Ishikawa (cell line): Measurements from ENCODE around the gene KRTCAP2.

Experiments used
- CEBPB ChIP-seq: IDR thresholded peaks from 2 replicates; pipeline ENCODE4 v1.6.1; 2012
- CREB1 ChIP-seq: IDR thresholded peaks from 2 replicates; pipeline ENCODE4 v1.6.1; 2012; ENCODE audit warnings: low read depth
- EGR1 ChIP-seq: IDR thresholded peaks from 2 replicates; pipeline ENCODE4 v1.6.1; 2012
- EP300 ChIP-seq: IDR thresholded peaks from 2 replicates; pipeline ENCODE4 v1.6.1; 2012; ENCODE audit warnings: borderline replicate concordance
- FOXM1 ChIP-seq: IDR thresholded peaks from 2 replicates; pipeline ENCODE4 v1.6.1; 2012; ENCODE audit warnings: low read depth, borderline replicate concordance
- NFIC ChIP-seq: IDR thresholded peaks from 2 replicates; pipeline ENCODE4 v1.6.1; 2012
- RAD21 ChIP-seq: IDR thresholded peaks from 2 replicates; pipeline ENCODE4 v1.6.1; 2012; ENCODE audit warnings: low read depth
- TAF1 ChIP-seq: IDR thresholded peaks from 2 replicates; pipeline ENCODE4 v1.6.1; 2012; ENCODE audit warnings: low read depth, mild to moderate bottlenecking
- TCF12 ChIP-seq: IDR thresholded peaks from 2 replicates; pipeline ENCODE4 v1.6.1; 2012; ENCODE audit warnings: low read depth
- TEAD4 ChIP-seq: IDR thresholded peaks from 2 replicates; pipeline ENCODE4 v1.6.1; 2012
- YY1 ChIP-seq: IDR thresholded peaks from 2 replicates; pipeline ENCODE4 v1.6.1; 2012; ENCODE audit warnings: low read depth
- ZBTB7A ChIP-seq: IDR thresholded peaks from 2 replicates; pipeline ENCODE4 v1.6.1; 2012; ENCODE audit warnings: low read depth
- TF ChIP-seq, protein P1 (sequence below): IDR thresholded peaks from 2 replicates; pipeline ENCODE4 v1.6.1; 2012
- TF ChIP-seq, protein P2 (sequence below): IDR thresholded peaks from 2 replicates; pipeline ENCODE4 v1.6.1; 2012
- TF ChIP-seq, protein P3 (sequence below): IDR thresholded peaks from 2 replicates; pipeline ENCODE4 v1.6.1; 2012; ENCODE audit warnings: low read depth, mild to moderate bottlenecking

Gene KRTCAP2

DNA sequence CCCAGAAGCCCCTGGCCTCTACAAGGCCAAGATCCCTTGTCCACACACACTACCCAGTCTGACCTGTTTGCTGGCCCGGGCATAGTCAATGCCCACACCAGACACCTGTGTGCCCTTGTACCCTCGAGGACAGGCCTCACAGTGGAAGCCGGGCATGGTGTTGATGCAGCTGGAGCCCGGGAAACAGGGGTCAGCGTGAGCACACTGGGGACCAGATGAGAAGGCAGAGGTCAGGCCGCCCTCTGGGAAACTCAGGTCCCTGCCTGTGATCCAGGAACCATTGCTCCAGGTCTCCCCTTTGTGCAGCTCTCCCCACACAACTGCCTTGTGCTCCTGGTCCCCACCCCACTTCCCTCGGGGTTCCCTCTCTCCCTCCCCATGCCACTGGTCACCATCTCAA lies 29.1 kb upstream of the KRTCAP2 start:
- TF ChIP-seq EGR1 = no peak
- no peak for TF ChIP-seq CREB1
- TF ChIP-seq TAF1 = no peak
- TF ChIP-seq NFIC = no peak
- TF ChIP-seq, protein P1, sequence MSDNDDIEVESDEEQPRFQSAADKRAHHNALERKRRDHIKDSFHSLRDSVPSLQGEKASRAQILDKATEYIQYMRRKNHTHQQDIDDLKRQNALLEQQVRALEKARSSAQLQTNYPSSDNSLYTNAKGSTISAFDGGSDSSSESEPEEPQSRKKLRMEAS = no peak

DNA sequence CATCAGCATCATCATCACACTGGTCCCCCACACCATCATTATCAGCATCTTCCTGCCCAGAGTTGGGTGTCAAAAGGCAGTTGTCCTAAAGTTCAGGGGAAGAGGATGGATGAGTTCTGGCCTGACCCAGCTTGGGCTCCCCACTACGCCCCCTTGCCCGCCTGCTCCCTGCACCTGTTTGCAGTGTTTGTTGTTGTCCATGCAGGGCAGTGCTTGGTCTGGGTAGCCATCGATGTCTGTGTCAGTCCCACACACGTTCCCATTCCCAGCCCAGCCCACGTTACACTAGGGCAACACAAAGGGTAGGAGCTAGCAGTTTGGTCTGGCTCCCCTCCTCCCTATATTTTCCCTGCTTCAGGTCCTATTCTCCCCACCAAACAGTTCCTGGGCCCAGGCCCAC lies 27.8 kb upstream of the KRTCAP2 start:
- no peak for TF ChIP-seq EP300
- no peak for TF ChIP-seq FOXM1
- no peak for TF ChIP-seq CEBPB
- TF ChIP-seq, protein P2, sequence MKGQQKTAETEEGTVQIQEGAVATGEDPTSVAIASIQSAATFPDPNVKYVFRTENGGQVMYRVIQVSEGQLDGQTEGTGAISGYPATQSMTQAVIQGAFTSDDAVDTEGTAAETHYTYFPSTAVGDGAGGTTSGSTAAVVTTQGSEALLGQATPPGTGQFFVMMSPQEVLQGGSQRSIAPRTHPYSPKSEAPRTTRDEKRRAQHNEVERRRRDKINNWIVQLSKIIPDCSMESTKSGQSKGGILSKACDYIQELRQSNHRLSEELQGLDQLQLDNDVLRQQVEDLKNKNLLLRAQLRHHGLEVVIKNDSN = no peak
- TF ChIP-seq CREB1 = no peak
- TF ChIP-seq TEAD4 = no peak
- TF ChIP-seq TCF12 = no peak

DNA sequence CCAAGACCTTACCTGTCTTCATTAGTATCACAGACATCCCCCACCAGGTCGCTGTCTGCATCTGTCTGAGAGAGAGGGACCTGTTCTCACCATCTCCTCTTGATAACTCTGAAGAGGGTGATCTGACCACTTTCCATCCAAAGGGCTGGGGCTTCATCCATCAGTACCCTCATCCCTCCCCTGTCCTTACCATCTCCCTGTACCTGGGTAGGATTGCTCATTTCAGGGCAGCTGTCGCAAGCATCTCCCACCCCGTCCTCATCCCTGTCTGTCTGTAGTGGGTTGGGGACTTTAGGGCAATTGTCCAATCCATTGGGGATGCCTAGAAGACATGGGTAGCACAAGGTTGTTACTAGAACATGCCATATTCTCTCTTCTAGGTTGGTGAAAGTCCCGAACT lies 26.7 kb upstream of the KRTCAP2 start:
- TF ChIP-seq TAF1 (no peak), ZBTB7A (no peak), CEBPB (no peak), EP300 (no peak), NFIC (no peak), YY1 (no peak), FOXM1 (no peak)
- TF ChIP-seq, protein P3, sequence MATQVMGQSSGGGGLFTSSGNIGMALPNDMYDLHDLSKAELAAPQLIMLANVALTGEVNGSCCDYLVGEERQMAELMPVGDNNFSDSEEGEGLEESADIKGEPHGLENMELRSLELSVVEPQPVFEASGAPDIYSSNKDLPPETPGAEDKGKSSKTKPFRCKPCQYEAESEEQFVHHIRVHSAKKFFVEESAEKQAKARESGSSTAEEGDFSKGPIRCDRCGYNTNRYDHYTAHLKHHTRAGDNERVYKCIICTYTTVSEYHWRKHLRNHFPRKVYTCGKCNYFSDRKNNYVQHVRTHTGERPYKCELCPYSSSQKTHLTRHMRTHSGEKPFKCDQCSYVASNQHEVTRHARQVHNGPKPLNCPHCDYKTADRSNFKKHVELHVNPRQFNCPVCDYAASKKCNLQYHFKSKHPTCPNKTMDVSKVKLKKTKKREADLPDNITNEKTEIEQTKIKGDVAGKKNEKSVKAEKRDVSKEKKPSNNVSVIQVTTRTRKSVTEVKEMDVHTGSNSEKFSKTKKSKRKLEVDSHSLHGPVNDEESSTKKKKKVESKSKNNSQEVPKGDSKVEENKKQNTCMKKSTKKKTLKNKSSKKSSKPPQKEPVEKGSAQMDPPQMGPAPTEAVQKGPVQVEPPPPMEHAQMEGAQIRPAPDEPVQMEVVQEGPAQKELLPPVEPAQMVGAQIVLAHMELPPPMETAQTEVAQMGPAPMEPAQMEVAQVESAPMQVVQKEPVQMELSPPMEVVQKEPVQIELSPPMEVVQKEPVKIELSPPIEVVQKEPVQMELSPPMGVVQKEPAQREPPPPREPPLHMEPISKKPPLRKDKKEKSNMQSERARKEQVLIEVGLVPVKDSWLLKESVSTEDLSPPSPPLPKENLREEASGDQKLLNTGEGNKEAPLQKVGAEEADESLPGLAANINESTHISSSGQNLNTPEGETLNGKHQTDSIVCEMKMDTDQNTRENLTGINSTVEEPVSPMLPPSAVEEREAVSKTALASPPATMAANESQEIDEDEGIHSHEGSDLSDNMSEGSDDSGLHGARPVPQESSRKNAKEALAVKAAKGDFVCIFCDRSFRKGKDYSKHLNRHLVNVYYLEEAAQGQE = no peak
- TF ChIP-seq, protein P2 = no peak
- TF ChIP-seq, protein P1 = no peak

DNA sequence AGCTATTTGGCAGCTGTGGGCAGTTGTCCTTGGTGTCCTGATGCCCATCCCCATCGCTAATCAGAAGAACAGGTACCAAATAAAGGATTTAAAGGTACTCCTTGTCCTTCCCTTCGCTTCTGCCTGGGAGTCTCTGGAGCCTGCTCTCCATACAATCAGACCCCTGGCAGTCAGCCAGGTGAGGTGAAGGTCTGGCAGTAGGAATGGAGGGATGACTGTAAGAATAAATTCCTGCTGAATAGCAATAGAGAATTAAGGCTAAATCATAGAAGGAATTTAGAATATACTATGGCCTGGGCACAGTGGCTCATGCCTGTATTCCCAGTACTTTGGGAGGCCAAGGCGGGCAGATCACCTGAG lies 25.4 kb upstream of the KRTCAP2 start:
- no peak for TF ChIP-seq CEBPB
- TF ChIP-seq, protein P3 = no peak

DNA sequence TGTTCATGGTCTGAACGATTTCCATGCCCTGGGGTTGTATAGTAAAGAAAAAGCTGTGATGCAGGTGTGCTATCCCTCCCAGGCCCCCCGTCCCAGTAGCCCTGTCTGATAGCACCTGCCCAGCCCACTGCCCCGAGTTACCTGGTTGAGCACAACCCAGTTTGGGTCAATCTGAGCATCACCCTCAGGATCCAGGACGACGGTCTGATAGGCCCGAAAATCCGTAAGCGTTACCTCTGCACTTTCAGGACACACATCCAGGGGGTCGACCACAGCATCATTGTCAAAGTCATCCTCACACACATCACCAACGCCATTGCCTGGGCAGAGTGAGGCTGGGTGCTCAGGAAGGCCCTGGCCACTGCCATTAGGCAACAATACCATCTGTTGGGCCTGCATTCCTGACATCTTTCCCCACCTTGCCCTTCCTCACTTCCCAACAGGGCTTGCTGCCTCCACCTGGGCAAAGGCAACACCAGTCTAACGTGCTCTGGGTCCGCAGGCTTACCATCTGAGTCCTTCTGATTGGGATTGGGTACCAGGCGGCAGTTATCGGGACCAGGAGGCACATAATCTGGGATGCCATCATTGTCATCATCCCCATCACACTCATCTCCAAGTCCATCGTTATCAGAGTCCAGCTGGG lies 24.9 kb upstream of the KRTCAP2 start:
- TF ChIP-seq TCF12 = no peak
- TF ChIP-seq TAF1 = no peak
- TF ChIP-seq CREB1 = no peak
- TF ChIP-seq ZBTB7A = no peak
- TF ChIP-seq TEAD4 = no peak
- TF ChIP-seq, protein P3 = no peak
- TF ChIP-seq NFIC = no peak
- TF ChIP-seq, protein P1 = no peak
- TF ChIP-seq, protein P2 = no peak
- TF ChIP-seq YY1 = no peak
- TF ChIP-seq EGR1 = no peak
- TF ChIP-seq CEBPB = no peak
- TF ChIP-seq FOXM1 = no peak
- TF ChIP-seq EP300 = no peak
- TF ChIP-seq RAD21 = no peak
